NK-92 (cell line): ENCODE measurements around the gene FOXM1.
"Not testable (repeated sequence)": the region's sequence is repeated elsewhere in the genome, so short reads cannot be mapped to it uniquely, and the experiment has no call there.

ENCODE experiments used
- DNase-seq: peaks from one replicate; lab custom pipeline; 2025; ENCODE audit not compliant: unreplicated experiment; lab: John Stamatoyannopoulos, UW

FOXM1 gene

DNA sequence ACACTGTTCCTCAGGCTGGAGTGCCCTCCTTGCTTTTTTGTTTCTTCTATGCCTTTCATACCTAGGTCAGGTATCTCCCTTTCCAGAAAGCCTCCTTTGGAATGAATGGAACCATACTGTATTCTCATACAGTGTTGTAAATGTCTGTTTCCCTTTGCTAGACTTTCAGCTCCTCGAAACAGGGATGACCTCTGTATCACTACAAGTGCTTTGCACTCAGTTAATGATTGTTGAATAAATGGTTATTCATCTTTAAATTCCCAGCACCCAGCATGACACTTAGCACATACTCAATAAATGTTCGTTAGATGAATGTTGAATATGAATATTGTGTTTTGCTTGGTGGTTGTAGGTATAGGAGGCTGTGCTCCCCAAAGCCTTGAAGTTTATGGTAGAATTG is 7.8 kb upstream of the FOXM1 start:
- DNase-seq = no peak

DNA sequence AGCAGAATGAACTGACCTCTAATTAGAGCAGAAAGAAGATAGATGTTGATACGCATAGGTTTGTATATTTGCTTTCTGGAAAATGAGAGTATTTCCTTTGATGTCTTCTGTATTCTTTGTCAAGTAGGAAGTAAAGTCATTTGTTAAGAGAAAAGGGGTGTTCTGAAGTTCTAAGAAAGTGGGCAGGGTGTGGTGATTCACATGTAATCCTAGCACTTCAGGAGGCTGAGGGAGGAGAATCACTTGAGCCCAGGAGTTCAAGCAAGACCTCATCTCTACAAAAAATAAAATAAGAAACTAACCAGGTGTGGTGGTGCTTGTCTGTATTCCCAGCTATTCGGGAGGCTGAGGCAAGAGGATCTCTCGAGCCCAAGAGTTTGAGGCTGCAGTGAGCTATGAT is 2.9 kb upstream of the FOXM1 start:
- no peak for DNase-seq

DNA sequence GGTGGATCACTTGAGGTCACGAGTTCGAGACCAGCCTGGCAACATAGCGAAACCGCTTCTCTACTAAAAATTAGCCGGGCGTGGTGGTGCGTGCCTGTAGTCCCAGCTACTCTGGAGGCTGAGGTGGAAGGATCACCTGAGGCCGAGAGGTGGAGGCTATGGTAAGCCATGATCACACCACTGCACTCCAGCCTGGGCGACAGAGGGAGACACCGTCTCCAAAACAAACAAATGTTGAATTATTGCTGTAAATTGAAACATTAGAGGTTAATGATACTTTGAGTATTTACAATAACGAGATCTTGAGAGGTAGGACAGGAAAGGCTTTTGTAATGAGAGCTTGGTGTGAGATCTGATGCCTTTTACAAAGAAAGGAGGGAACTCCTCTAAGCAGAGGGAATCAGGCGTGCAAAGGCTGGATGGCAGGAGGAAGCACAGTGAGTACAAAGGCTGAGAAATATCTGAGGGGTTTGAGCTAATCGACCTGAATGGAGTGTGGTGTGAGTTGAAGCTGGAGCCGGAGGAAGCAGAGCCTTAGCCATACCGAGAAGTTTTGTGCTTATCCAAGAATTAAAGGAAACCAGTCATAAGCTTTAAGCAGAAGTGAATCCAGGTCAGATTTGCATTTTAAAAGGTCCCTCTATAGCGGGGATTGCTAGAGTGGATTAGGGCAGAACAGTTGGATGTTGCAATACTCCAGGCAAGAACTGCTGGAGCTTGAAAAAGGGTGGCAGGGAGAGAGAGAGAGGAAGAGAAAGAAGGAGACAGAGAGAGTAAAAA is 1.2 kb upstream of the FOXM1 start:
- no peak for DNase-seq

DNA sequence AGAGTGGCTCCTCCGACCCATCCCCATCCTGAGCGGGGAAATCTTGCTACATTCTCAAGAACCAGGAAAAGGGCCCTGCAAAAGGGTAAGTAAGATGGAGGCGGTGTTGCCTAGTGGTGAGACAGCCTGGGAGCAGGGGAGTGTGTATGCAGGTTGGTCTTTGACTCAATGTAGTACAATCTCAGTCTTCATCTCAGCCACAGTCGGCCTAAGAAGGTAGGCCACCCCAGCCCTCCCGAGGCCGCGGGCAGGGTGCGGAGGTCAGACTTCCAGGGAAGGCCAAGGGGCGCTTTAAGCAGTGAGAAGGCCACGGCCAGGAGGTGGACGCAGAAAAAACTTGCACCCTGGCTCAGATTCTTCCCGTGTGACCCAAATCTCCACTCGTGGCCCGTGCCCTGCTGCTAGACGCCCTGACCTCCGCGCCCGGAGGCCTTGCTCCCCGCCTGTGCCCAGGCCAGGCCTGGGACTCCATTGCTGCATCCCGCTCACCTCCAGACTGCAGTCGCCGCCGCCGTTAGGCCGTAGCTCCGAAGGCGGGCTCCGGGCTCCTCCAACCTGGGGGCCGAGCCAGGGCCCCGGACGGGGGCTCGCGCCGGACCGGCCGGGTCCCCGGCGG is 435 bp downstream of the FOXM1 start:
- no peak for DNase-seq

DNA sequence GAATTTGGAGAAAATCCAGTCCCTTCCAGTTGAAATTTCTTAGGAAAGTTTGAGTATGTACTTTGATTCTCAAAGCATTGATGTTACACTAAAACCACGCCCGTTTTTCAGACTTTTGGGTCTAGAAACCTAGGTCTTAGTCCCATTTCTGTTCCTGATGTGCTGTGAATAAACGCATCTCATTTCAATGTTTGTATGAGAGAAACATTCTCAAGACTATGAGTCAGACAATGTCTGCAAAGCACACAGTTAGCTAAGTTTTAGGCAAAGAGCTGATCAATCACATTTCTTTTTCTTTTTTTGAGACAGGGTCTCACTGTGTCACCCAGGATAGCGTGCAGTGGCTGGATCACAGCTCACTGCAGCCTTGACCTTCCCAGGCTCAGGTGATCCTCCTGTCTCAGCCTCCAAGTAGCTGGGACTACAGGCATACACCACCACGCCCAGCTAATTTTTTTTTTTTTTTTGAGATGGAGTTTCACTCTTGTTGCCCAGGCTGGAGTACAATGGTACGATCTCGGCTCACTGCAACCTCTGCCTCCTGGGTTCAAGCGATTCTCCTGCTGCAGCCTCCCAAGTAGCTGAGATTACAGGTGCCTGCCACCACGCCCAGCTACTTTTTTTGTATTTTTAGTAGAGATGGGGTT is 7.9 kb downstream of the FOXM1 start:
- DNase-seq = not testable (repeated sequence)

DNA sequence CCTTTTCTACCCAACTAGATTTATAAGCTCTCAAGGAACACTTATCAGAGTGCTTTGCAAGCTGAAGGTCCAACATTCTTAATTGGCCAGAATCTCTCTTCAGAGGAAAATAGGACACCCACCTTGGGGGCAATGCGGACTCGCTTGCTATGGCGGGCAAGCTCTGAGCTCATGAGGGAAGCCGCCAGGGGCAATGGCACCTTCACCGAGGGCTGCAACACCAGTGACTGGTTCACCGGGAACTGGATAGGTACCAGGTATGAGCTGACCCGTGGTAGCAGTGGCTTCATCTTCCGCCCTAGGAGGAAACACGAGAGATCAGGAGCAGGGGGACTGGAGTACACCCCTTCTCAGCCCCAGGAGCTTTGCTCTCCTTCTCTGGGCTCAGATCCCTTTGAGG is 12.8 kb downstream of the FOXM1 start:
- DNase-seq = no peak

DNA sequence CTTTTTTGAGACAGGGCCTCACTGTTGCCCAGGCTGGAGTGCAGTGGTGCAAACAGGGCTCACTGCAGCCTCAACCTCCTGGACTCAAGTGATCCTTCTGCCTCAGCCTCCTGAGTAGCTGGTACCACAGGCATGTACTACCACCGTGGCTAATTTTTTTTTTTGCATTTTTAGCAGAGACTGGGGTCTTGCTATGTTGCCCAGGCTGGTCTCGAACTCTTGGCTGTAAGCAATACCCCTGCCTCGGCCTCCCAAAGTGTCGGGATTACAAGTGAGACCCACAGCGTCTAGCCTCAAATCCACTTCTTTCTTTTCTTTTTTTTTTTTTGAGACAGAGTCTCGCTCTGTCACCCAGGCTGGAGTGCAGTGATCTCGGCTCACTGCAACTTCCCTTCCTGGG is 13.6 kb downstream of the FOXM1 start:
- not testable (repeated sequence) for DNase-seq

DNA sequence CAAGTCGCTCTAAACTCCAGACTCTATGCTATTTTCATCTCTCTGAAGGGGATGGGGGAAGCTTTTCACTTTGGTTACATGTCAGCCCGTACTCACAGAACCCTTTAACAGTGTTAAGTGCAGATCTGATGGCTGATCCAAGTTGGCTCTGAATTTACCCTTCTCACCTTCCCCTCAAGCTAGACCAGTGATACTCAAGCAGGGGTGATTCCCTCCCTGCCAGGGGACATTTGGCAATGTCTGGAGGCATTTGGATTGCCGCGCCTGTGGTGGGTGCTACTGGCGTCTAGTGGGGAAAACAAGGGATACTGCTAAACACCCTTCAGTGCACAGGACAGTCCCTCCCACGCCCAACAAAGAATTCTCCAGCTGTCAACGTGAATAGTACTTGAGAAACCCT is 14.1 kb downstream of the FOXM1 start:
- no peak for DNase-seq

DNA sequence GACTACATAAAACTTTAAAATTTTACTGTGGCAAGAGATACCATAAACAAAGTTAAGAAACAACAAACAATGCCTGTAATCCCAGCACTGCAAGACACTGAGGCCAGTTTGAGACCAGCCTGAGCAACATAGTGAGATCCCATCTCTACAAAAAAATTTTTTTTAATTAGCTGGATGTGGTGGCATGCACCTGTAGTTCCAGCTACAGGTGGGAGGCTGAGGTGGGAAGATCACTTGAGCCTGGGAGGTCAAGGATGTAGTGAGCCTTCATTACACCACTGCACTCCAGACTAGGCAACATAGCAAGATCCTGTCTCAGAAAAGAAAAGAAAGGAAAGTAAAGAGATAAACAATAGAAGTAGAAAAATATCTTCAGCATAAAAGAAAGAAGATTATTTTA is 16.8 kb downstream of the FOXM1 start:
- DNase-seq = no peak

DNA sequence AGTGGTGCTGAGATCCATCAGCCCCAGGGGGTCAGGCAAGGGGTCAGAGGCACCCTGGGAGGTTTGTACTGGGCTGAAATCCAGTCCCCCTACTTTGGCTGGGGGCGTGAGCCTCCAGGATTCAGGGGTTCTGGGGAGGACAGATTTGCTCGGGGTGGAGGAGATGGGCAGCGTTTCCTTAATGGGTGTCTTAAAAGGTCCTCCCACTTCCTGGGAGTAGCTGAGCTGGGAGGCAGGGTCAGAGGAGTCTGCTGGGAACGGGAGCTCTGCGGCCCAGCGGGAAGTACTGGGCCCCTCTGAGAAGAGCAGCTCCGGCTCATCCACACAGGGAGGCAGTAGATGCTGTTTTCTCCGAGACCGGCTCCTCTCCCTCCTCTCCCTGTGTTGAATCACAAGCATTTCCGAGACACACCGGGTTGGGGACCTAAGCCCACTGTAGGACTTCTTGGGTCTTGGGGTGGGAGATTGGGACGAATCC is 18.0 kb downstream of the FOXM1 start:
- DNase-seq = no peak

DNA sequence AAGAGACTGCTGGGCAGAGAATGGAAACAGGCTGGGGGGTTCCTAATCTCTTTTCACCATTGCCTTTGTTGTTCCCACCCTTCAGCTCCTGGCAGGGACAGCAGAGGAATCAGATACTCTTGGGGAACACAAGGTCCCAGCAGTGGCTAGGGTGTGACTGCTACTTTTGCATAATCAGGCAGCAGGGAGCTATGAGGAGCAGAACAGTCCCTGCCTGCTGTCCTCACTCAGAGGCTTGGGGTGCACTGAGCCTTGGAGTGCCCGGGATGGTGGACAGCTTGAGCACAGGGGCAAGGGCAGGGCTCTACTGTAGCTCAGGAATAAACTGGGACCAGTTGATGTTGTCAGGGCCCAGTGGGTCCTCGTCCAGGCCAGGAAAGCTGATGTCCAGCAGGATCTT is 18.6 kb downstream of the FOXM1 start:
- no peak for DNase-seq

DNA sequence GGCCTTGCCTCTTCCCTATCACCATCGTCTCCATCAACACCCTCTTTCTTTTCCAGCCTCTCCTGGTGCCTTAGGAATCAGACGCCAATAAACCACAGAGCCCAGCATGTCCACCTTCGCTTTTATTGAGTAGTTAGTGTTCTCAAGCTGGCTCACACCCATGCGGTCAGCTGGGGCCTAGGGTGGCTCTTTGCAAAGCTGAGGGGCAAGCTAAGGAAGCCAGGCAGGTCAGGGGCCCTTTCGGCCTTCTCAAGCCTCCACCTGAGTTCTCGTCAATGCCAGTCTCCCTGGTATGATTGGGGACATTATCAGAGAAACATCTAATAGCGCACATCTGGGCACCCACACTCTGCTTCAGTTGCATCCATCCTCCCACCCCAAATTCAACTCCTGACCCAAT is 19.4 kb downstream of the FOXM1 start:
- no peak for DNase-seq

DNA sequence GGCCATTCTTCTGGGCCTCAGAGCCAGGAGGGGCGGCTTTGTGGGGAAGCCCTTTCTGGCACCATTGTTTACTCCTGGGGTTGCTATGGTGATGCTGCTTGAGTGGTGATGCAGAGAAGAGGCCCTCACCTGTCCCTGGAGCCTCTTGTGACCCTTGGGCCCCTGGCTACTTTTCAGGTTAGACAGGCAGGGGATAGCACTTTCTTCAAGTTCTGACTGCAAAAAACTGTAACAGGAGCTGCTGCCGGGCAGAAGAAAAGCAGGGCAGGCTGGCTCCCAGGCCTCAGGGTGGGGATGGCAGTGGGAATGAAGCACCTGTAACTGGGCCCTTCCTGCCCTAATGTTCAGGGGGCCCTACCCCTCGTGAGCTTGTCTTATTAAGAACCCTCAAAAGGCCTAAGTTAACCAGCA is 19.9 kb downstream of the FOXM1 start, which contains the start of gene TEX52:
Gene TEX52, minus strand, starts transcription at position 19 of the 411 bp plus-strand sequence. Its CDS starts 13 bp downstream, at position 6.
- DNase-seq = no peak

DNA sequence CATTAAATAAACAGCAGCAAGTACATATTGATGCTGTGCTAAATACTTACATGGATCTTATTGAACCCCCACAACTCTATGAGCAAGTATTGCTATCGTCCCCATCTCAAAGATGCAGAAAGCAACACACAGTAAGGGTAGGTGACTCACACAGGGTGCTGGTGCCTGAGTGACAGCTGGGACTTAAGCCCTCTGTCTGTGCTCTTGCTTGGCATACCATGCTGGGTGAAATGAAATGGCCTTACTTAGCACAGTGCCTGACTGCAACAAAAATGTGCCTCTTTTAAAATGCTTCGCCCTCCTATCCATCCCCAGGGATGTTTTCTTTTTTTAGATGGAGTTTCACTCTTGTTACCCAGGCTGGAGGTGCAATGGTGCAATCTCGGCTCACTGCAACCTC is 20.9 kb downstream of the FOXM1 start:
- DNase-seq = no peak

DNA sequence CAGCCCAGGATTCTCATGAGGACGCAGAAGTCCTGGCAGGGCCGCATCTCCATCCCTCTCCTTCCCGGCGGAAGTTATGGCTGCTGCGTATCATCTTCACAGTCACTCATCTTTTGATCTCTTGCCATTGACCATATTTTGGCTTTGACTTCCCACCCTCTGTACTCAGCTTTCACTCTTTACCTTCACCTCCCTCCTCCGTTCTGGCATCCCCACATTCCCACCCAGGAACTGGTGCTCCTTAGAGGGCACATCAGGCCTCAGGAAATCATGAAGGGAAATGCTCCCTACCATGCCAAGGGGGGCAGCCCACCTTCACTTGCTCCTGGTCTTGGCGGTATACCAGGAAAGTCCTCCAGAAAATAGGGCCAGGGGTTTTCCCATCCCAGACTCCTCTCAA is 21.4 kb downstream of the FOXM1 start:
- DNase-seq = no peak

DNA sequence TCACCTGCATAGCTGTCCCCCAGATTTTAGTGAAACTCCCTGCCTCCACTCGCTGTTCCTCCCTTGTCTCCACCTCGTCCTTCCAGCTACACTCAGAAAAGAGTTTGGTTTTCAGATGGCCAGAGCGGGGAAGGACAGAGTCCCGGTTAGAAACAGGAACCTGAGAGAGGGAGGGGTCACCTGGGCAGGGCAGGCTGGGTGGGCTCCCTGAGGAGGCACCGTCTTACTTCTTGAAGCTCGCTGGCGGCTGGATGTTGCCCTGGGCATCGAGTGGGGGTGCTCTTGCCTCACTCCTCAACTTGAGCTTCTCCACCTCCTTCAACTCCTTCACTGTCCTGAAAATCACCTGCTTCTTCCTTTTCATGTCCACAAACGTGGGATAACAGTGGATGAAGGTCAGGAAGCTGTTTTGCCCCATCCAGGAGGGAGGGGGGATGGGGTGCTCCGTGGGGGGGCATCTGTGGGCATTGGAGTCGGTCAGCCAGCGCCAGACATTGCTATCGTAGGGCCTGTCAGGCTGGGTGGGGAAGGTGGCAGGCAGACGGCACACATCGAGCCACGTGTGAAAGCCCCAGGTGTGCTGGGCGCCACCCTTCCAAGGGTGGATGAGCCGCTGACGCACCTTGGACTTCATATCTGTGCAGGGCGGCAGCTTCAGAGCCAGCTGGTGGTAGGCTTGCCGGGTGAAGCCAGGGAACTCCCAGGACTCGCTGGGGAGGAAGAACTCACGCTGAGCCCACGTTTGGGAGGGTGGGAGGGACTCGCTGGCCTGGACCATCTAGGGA is 22.1 kb downstream of the FOXM1 start:
- no peak for DNase-seq

DNA sequence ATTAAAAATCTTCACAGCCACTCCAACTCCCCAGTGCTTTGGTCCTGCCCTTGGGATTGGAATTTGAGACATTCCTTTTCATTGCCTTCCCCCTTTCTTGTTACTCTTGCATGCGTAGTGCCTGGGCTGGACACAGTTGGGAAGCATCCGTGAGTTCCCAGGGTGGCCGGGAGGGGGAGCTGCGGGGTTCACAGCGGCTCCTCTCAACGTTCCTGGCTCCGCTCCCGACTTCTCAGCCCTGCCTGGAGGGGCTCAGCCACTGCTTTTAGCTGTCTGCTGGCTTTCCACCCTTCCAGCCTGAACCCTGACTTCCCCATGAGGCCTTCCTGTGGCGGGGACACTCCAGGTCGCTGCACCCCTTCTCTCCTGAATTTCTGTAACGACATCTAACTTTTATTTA is 23.3 kb downstream of the FOXM1 start:
- no peak for DNase-seq

DNA sequence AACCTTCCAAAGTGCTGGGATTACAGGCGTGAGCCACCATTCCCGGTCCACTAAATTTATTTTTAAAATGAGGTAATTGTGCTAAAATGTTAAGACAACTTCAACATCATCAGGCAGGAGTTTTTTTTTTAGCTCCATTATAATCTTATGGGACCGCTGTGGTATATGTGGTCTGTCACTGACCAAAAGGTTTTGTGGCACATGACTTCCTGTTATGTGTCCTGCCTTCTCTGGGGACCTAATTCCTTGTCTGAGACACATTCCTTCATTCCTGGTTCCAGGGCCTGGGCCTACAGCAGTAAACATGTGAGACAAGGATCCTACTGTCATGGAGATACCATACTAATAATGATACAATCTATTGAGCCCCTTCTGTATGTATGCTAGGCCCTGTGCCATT is 25.0 kb downstream of the FOXM1 start:
- no peak for DNase-seq

DNA sequence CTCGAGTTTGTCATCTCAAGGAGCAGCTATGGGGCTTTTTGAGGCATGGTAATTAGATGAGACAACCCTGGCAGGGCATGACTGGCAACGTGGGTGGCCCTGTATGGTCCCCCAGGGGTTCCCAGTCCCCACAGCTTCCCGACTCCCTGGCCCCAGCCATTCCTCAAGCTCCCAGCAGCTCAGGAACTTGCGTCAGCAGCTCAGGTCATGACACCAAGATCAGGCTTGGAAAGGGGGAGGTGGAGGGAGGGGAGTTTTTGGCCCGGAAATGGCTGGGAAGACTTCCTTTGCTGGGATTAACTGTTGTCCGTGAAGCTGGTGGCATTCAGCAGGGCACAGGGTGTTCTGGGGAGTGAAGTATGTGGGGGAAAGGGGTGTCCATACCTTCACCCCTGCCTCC is 31.7 kb downstream of the FOXM1 start:
- no peak for DNase-seq

DNA sequence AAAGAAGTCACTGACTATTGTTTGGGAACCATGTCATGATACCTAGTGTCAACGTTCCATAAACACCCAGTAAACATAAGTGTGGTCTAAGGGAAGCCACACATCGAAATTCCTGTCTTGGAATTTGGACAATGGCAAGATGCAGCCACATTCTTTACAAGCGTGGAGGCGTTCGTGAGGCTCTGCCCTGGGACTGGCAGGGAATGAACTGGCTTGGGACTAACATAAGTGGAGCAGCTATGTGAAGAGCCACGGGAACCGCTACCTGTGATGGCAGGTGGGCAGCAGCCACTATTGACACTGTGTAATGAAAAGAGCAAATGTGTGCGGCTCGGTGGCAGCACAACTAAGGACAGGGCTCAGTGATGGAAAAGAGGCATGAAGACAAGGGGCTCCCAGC is 32.2 kb downstream of the FOXM1 start:
- no peak for DNase-seq

DNA sequence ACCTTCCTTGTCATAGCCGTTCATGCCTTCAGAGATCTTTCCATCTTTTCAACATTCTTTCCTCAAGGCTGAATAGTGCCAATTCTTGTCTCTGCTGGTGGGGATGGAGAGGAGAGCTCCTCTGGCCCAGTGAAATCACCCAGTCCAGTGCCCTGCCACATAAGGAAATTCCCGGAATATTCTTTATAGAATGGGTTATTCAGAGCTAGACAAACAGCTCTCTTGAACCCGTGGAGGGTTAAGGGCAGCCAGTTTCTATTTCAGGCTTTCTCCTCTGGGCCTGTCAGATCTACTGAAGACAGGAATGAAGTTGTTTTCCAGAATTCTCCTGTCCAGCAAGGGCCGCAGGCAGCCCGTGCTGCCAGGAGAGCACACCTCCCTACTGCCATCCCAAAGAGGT is 34.0 kb downstream of the FOXM1 start:
- DNase-seq = no peak
